Measurements from ENCODE around the gene SYT1. TPM values are rescaled to one million over a fixed set of nuclear protein-coding genes. Genes with fewer than 3 reads are reported as not detected.

Gene SYT1
- total and polyA plus RNA-seq, 2 of the 8 experiments (the other 6 are each of a cell fraction or from before 2014, with no cell fraction given): 11.0 to 34.6 TPM

DNA sequence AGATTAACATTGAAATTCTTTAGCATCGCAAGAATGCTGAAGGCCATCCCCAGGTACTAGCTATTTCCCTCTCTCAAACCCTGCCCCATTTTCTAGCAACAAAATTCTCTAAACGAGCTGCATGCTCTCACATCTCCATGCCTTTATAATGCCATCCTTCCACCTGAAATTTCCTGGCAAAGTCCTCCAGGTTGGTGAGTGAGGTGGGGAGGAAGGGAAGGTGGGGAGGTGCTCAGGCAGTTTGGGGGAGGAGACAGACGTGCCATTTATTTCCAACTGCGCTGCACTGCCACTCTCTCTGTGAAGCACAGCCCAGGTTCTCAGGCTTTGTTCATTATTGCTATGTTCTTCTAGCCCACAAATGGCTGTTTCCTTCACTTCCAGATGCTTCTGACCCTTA lies 617.7 kb downstream of the SYT1 start:
- Histone ChIP-seq H3K9ac (replicated peaks in 1 of 4; ENCODE audit: extremely low read depth in 1 of 4, low read depth in 3 of 4, low read length in 3 of 4) (no peak overlapping the region), H3K18ac (ENCODE audit: extremely low read depth, low read length) (no peak overlapping the region), H4K91ac (replicated peaks; ENCODE audit: insufficient read length, low read length) (no peak overlapping the region), H3K27ac (ENCODE audit: low read depth, low read length) (no peak overlapping the region), H2BK5ac (ENCODE audit: low read depth, low read length) (no peak overlapping the region; the same call in 1 of the 2 replicates), H3K79me1 (ENCODE audit: low read depth, low read length) (no peaks in the 10 kb centered on the region), H4K5ac (ENCODE audit: insufficient read length, low read depth, low read length) (peak overlapping the region; percentile 18), H3K36me3 (ENCODE audit: control insufficient read depth in 2 of 4, insufficient read depth in 4 of 4, low read length in 3 of 4) (no peaks in the 10 kb centered on the region), H4K8ac (ENCODE audit: extremely low read depth, insufficient read depth, low read length) (no peak overlapping the region), H3K4me2 (ENCODE audit: insufficient read depth in 1 of 2, low read depth in 2 of 2, low read length in 2 of 2) (peak overlapping the region in 1 of 2 experiments; percentile 8; a peak in 1 of 4 replicates), H3K23me2 (ENCODE audit: low read depth, low read length) (peaks cover 1% of the 10 kb centered on the region; the same call in 1 of the 2 replicates), H2AFZ (ENCODE audit: low read length) (peak overlapping the region; percentile 87; the same call in 1 of the 2 replicates), H3K27me3 (replicated peaks in 1 of 4; ENCODE audit: control insufficient read depth in 3 of 4, extremely low read depth in 1 of 4, insufficient read depth in 3 of 4, low read length in 3 of 4) (no peaks in the 10 kb centered on the region), H3K14ac (ENCODE audit: insufficient read length) (no peak overlapping the region), H2BK12ac (ENCODE audit: low read depth, low read length) (no peak overlapping the region), H3K4me3 (ENCODE audit: extremely low read depth in 1 of 4, insufficient read depth in 2 of 4, low read depth in 3 of 4, low read length in 4 of 4) (no peak overlapping the region), H2AK5ac (ENCODE audit: low read depth, low read length) (no peak overlapping the region), H2BK20ac (ENCODE audit: low read length) (0 out of 2 replicates have a peak overlapping the region, but pooled peaks have one; percentile 49), H4K20me1 (replicated peaks in 1 of 2; ENCODE audit: control insufficient read depth in 1 of 2, insufficient read depth in 2 of 2, low read length in 2 of 2) (no peaks in the 10 kb centered on the region), H2BK15ac (ENCODE audit: low read length) (no peak overlapping the region), H3K79me2 (ENCODE audit: control insufficient read depth in 1 of 2, insufficient read depth in 2 of 2, low read length in 2 of 2) (no peaks in the 10 kb centered on the region), H2BK120ac (replicated peaks; ENCODE audit: low read depth, low read length) (no peak overlapping the region), H3K4ac (replicated peaks; ENCODE audit: insufficient read length, low read depth, low read length) (no peak overlapping the region), H3K23ac (ENCODE audit: insufficient read length) (no peak overlapping the region), H3K4me1 (replicated peaks in 1 of 4; ENCODE audit: control insufficient read depth in 3 of 4, insufficient read depth in 4 of 4, low read length in 3 of 4) (peaks cover 0 to 10% (median 5%) of the 10 kb centered on the region in 4 experiments; a peak in 5 of 7 replicates), H3K56ac (replicated peaks; ENCODE audit: insufficient read length, low read depth, low read length) (no peak overlapping the region), H3K9me3 (ENCODE audit: insufficient read depth in 2 of 2, low read depth in 1 of 2, low read length in 1 of 2) (no peaks in the 10 kb centered on the region)
- ChIA-PET CTCF (ENCODE audit: partially characterized antibody) (interaction anchor here (0.6 to 1.0 kb wide), 2 partner anchors 17 to 270 kb away, joined by 3 read pairs; no protein-coding TSS in a partner anchor), POLR2A (ENCODE audit: partially characterized antibody) (no interaction called here)
- no peak for FAIRE-seq
- DNase-seq (ENCODE audit: low read depth in 1 of 2, low spot score in 2 of 2): peak in 1 of 2 experiments; percentile 52
- WGBS, 2 experiments (ENCODE audit: extremely low coverage in 1 of 2, insufficient coverage in 1 of 2, insufficient read length in 1 of 2, insufficient replicate concordance in 2 of 2, low coverage in 1 of 2, low lambda C conversion rate in 2 of 2, missing lambda C conversion rate in 1 of 2): 70% methylated on average over 4 of the region's 4 CpGs; no CpG with 5 or more reads in 1 of the 2 experiments
- no peak for TF ChIP-seq MAX (IDR thresholded peaks at IDR 0.05)
- TF ChIP-seq TBP (IDR thresholded peaks at IDR 0.05; ENCODE audit: low read depth, low read length): no peak
- no peak for TF ChIP-seq ZNF274 (IDR thresholded peaks at IDR 0.05; ENCODE audit: borderline replicate concordance, extremely low read depth, low read length)
- TF ChIP-seq, protein P1, sequence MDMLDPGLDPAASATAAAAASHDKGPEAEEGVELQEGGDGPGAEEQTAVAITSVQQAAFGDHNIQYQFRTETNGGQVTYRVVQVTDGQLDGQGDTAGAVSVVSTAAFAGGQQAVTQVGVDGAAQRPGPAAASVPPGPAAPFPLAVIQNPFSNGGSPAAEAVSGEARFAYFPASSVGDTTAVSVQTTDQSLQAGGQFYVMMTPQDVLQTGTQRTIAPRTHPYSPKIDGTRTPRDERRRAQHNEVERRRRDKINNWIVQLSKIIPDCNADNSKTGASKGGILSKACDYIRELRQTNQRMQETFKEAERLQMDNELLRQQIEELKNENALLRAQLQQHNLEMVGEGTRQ (IDR thresholded peaks at IDR 0.05; ENCODE audit: low read length): no peak
- no peak for TF ChIP-seq SUZ12 (IDR thresholded peaks at IDR 0.05; ENCODE audit: low read length)
- TF ChIP-seq BCL11A (IDR thresholded peaks at IDR 0.05; ENCODE audit: low read depth in 2 of 2, low read length in 2 of 2): no peak
- TF ChIP-seq CBX8 (IDR thresholded peaks at IDR 0.05; ENCODE audit: borderline replicate concordance, low read depth, low read length): no peak
- TF ChIP-seq CBX5 (IDR thresholded peaks at IDR 0.05; ENCODE audit: low read depth, low read length): no peak
- no peak for TF ChIP-seq BACH1 (IDR thresholded peaks at IDR 0.05; ENCODE audit: low read length)
- TF ChIP-seq FOSL1 (IDR thresholded peaks at IDR 0.05; ENCODE audit: insufficient read depth, low read depth, low read length): no peak
- TF ChIP-seq GTF2F1 (IDR thresholded peaks at IDR 0.05; ENCODE audit: borderline replicate concordance, low read depth, low read length): no peak
- TF ChIP-seq HDAC2 (IDR thresholded peaks at IDR 0.05; ENCODE audit: borderline replicate concordance in 1 of 2, low read depth in 2 of 2, low read length in 2 of 2): no peak

Measured in H1 (cell line).